BJ (cell line): ENCODE data around the gene DAPK3. TPM values are rescaled to one million over a fixed set of nuclear protein-coding genes. Genes with fewer than 3 reads are reported as not detected.

Experiments used
- CTCF ChIA-PET: fragments of 350-600 bp; formaldehyde crosslinking; extraction: SDS; loops from one replicate; lab custom pipeline; 2021; ENCODE audit warnings: antibody characterized with exemption, inconsistent platforms; lab: Yijun Ruan, JAX
- POLR2A ChIA-PET: fragments of 300-600 bp; sonication (Branson Sonifier 250); formaldehyde crosslinking; extraction: SDS; loops from one replicate; lab custom pipeline; 2021; ENCODE audit warnings: antibody characterized with exemption; lab: Charles Lee
- DNase-seq: peaks from one replicate; pipeline ENCODE4 v3.0.0-alpha.2; 2011; ENCODE audit warnings: low read depth
- H3K27me3 ChIP-seq: 2 replicates; pipeline ENCODE4 v1.6.0; 2011; ENCODE audit warnings: low read length; ENCODE audit not compliant: control insufficient read depth, insufficient read depth
- H3K36me3 ChIP-seq: 2 replicates; pipeline ENCODE4 v1.5.1; 2011; ENCODE audit warnings: low read length; ENCODE audit not compliant: control insufficient read depth, insufficient read depth
- H3K4me3 ChIP-seq: 2 replicates; pipeline ENCODE4 v1.5.1; 2011; ENCODE audit warnings: low read depth, mild to moderate bottlenecking, control low read depth, low read length
- polyA plus RNA-seq: library from polyadenylated mRNA; depleted of rRNA; stranded (reverse); fragments of >200 nt; gene quantifications from 2 replicates; pipeline ENCODE4 v1.2.3, GENCODE V29; 2011
- TF ChIP-seq, protein P1 (sequence below): IDR thresholded peaks from 2 replicates; pipeline ENCODE4 v1.5.1; 2011; ENCODE audit warnings: low read depth, mild to moderate bottlenecking, control low read depth, inconsistent platforms, low read length, moderate library complexity; ENCODE audit not compliant: insufficient read depth

Gene DAPK3
- polyA plus RNA-seq, 1 experiment = 178 TPM

DNA sequence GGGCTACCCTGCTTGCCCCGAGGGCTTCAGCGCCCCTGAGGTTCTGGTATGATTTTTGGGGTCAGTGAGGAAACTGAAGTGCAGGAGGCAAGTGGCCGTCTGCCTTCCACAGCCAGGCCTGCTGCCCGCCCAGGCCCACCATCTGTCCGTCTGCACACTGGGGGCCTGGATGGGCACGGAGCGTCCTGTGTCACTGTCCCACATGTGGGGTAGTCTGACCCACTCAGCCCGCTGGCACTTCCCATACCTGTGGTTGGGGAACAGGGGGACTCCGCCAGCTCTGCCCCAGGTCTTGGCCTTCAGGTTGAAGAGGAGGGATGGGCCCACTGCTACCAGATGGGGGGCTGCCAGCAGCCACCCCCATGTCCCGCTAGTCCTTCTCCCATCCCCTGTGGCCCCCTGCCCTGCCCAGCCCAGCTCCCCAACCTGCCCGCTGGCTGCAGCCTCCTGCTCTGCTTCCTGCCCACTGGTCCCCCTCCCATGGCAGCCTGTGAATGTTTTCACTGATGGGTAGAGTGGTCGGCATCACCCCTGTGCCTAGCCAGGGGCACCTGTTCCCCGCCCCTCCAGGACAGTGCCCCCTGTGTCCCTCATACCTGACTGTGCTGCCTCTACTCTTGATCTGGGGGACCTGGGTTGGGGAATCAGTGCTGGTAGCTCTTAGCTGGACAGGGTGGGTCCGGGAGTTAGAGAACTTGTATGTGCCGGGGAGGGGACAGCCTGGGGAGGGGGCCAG is 46.2 kb upstream of the DAPK3 start:
- TF ChIP-seq, protein P1, sequence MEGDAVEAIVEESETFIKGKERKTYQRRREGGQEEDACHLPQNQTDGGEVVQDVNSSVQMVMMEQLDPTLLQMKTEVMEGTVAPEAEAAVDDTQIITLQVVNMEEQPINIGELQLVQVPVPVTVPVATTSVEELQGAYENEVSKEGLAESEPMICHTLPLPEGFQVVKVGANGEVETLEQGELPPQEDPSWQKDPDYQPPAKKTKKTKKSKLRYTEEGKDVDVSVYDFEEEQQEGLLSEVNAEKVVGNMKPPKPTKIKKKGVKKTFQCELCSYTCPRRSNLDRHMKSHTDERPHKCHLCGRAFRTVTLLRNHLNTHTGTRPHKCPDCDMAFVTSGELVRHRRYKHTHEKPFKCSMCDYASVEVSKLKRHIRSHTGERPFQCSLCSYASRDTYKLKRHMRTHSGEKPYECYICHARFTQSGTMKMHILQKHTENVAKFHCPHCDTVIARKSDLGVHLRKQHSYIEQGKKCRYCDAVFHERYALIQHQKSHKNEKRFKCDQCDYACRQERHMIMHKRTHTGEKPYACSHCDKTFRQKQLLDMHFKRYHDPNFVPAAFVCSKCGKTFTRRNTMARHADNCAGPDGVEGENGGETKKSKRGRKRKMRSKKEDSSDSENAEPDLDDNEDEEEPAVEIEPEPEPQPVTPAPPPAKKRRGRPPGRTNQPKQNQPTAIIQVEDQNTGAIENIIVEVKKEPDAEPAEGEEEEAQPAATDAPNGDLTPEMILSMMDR = no peak
- POLR2A ChIA-PET = no interaction called here
- CTCF ChIA-PET = no interaction called here
- no peak for DNase-seq
- Histone ChIP-seq H3K4me3 (no peak overlapping the region), H3K27me3 (no peaks in the 10 kb centered on the region), H3K36me3 (peaks cover 16% of the 10 kb centered on the region)

DNA sequence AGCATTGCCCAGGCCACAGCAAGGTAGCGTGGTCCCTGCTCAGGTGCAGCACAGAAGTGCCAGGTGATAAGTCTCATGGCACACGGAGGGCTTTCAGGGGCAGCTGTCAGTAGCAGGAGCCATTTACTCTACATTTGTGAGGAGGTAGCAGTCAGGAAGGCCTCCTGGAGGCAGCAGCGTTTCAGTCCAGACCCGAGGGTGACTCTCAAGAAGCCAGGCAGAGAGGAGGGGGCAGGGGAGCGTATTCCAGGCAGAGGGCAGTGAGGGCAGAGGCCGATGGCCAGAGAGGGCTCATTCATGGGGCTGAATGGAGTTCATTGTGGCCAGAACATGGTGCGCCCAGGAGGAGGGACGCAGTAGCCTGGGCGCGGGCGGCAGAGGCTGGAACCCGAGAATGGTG is 45.6 kb upstream of the DAPK3 start:
- TF ChIP-seq, protein P1 = no peak
- POLR2A ChIA-PET = no interaction called here

DNA sequence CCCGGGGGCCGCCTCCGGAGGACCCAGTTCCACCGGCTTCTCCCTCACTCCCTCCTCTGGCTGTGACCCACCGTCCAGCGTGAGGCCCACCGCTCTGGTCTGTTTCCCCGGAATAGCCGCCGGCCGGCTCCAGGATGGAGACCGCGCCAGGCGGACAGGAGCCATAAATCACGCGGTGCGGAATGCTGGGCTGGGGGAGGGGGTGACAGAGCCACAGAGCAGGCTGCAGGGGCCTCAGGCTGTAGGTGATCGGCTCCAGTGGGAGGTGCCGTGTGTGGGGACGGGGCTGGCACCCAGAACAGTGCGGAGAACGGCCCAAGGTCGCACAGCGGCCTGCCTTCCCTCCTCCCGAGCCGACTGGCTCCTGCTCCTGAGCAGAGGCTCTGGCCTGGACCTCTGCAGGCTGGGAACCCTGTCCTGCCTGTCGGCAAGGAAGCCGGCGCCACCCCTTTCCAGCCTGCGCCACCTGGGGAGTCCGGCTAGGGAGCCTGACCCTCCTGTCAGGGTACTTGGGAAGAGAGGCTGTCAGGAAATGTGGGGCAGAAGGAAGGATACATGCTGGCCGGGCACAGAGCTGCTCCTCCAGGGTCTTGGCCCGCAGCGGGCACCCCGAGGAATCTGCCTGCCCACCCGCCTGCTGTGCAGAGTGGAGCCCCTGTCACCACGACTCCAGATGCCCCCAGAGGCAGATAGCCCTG is 45.0 kb upstream of the DAPK3 start:
- H3K36me3 ChIP-seq = peaks cover 16% of the 10 kb centered on the region
- TF ChIP-seq, protein P1 = no peak
- H3K4me3 ChIP-seq = no peak overlapping the region
- DNase-seq = no peak
- CTCF ChIA-PET = no interaction called here
- H3K27me3 ChIP-seq = no peaks in the 10 kb centered on the region
- POLR2A ChIA-PET = no interaction called here

More for the DNA sequence above, 45.6 kb upstream of the DAPK3 start:
- Histone ChIP-seq H3K27me3 (no peaks in the 10 kb centered on the region), H3K36me3 (peaks cover 16% of the 10 kb centered on the region), H3K4me3 (no peak overlapping the region)
- no peak for DNase-seq
- CTCF ChIA-PET = no interaction called here

DNA sequence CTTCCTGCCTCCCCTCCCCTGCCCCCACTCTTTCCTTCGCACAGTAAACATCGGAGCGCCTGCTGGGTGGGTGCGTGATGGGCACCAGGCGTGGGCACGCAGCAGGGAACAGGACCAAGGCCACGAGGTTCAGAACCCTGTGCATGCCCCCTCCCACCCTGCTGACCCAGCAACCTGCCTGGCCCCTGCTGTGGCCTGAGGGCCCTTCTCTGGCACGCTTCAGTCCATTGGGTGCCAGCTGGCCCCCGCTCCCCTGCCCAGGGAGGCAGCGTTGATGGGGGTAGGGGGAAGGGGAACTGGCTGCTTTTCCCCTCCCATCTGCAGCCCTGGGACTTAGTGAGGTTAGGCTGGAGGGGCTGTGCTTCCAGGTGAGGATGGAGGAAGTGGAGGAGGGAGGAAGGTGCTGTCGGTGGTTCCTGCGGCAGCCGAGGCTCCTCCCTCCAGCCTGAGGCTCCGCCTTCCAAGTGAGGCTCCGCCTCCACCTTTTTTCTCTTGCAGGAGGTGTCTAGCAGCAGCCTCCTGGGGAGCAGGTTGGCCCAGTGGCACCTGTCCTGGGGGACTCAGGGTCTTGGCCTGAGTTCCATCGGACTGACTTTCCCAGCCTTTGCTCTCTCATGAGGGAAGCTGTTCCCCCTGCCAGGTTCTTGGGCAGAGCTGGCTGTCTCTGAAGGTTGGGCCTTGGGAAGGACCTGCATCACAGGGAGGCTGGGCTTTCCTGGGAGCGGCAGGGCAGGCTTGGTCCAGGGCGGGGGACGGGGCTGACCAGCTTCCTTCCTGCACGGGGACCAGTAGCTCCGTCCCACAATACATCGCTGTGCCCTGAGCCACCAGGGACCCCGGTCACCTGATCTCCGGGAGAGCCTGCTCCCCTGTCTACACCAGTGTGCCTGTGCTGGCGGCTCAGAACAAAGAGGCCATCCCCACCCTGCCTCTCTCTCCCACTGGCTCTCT is 43.9 kb upstream of the DAPK3 start:
- ChIA-PET POLR2A (no interaction called here), CTCF (no interaction called here)
- Histone ChIP-seq H3K27me3 (no peaks in the 10 kb centered on the region), H3K4me3 (no peak overlapping the region), H3K36me3 (peaks cover 16% of the 10 kb centered on the region)
- no peak for DNase-seq
- TF ChIP-seq, protein P1 = no peak
